GM19395 (cell line): ENCODE results near the gene RBM39.
"Not testable (repeated sequence)": the region's sequence is repeated elsewhere in the genome, so short reads cannot be mapped to it uniquely, and the experiment has no call there.

Experiments
- ATAC-seq: cut with Tn5 transposase; IDR thresholded peaks from one replicate; pipeline ENCODE4 v1.9.1; 2021; ENCODE audit warnings: mild to moderate bottlenecking, moderate library complexity; ENCODE audit not compliant: unreplicated experiment

Gene RBM39

GRCh38 chr20:35708502-35708901, 33.6 kb downstream of the RBM39 start:
- ATAC-seq, result no peak

GRCh38 chr20:35706591-35707529, 35.2 kb downstream of the RBM39 start:
- not testable (repeated sequence) for ATAC-seq

- ATAC-seq, result not testable (repeated sequence)
These were observed 36.2 kb downstream of the RBM39 start for GRCh38 chr20:35705894-35706293.

- ATAC-seq, result no peak
These were observed 37.4 kb downstream of the RBM39 start for GRCh38 chr20:35704514-35705261.

- no peak for ATAC-seq
These were observed 39.0 kb downstream of the RBM39 start for GRCh38 chr20:35702824-35703695.

- no peak for ATAC-seq
These were observed 39.8 kb downstream of the RBM39 start for GRCh38 chr20:35702051-35702823.

- ATAC-seq, result no peak
These were observed 41.4 kb downstream of the RBM39 start for GRCh38 chr20:35700625-35701148.

- no peak for ATAC-seq
These were observed 42.0 kb downstream of the RBM39 start for GRCh38 chr20:35699957-35700624.

- ATAC-seq, result peak; percentile 75
These were observed 42.7 kb downstream of the RBM39 start, which contains the start of the genes NFS1 and ROMO1 for GRCh38 chr20:35699127-35699956. Gene NFS1 (minus strand): TSS chr20:35699352. CDS start chr20:35699288, 64 bp downstream. Gene ROMO1 (plus strand): TSS chr20:35699405. CDS start chr20:35699633, 228 bp downstream.

- ATAC-seq, result peak; percentile 33
These were observed 43.5 kb downstream of the RBM39 start for GRCh38 chr20:35698298-35699126.

GRCh38 chr20:35697696-35698297, 44.3 kb downstream of the RBM39 start:
- no peak for ATAC-seq

- ATAC-seq, result no peak
These were observed 46.1 kb downstream of the RBM39 start for GRCh38 chr20:35695978-35696377.

GRCh38 chr20:35695245-35695749, 46.8 kb downstream of the RBM39 start:
- no peak for ATAC-seq

GRCh38 chr20:35690265-35690664, 51.8 kb downstream of the RBM39 start:
- no peak for ATAC-seq

- not testable (repeated sequence) for ATAC-seq
These were observed 55.2 kb downstream of the RBM39 start for GRCh38 chr20:35686872-35687271.

GRCh38 chr20:35685368-35685767, 56.7 kb downstream of the RBM39 start:
- not testable (repeated sequence) for ATAC-seq

- no peak for ATAC-seq
These were observed 60.1 kb downstream of the RBM39 start for GRCh38 chr20:35681960-35682359.
